ENCODE data around the gene MAEA. TPM values are rescaled to one million over a fixed set of nuclear protein-coding genes. Genes with fewer than 3 reads are reported as not detected.

MAEA gene
- 19.1 and 29.2 TPM in 2 replicates for total RNA-seq (2014; rRNA removed; shearing (Covaris generic); ENCODE audit: low replicate concordance)

GRCh38 chr4:1289207-1290164 is at the start of gene MAEA:
MAEA (plus strand) TSS chr4:1289891; CDS start chr4:1289914, 23 bp downstream.
- in situ Hi-C loops (cut with HindIII; ENCODE audit: low pct_unique_long_range_greater_than_20kb, low sequenced_read_pairs): no loop called here
- DNase-seq (ENCODE audit: low read depth): peak; percentile 94

DNA sequence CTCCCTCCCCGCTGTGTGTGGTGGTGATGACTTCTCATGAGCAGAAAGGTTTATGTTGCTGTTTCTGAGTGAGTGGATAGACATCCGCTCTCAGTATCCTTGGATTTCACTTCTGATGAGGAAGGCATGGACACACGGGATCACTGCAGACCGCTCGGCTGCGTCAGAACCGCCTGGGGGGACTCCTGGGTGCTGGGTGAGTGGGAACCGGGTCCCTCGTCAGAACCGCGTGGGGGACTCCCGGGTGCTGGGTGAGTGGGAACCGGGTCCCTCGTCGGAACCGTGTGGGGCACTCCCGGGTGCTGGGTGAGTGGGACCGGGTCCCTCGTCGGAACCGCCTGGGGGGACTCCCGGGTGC is 49.8 kb upstream of the MAEA start:
- DNase-seq (ENCODE audit: low read depth): no peak
- in situ Hi-C loops (cut with HindIII; ENCODE audit: low pct_unique_long_range_greater_than_20kb, low sequenced_read_pairs): no loop called here

GRCh38 chr4:1240721-1241465 is 48.8 kb upstream of the MAEA start:
- no peak for DNase-seq (ENCODE audit: low read depth)
- in situ Hi-C loops (cut with HindIII; ENCODE audit: low pct_unique_long_range_greater_than_20kb, low sequenced_read_pairs): no loop called here

- no peak for DNase-seq (ENCODE audit: low read depth)
- in situ Hi-C loops (cut with HindIII; ENCODE audit: low pct_unique_long_range_greater_than_20kb, low sequenced_read_pairs): no loop called here
These were observed 48.2 kb upstream of the MAEA start for GRCh38 chr4:1241466-1241935.

GRCh38 chr4:1241936-1242505 is 47.7 kb upstream of the MAEA start:
- in situ Hi-C loops (cut with HindIII; ENCODE audit: low pct_unique_long_range_greater_than_20kb, low sequenced_read_pairs): no loop called here
- no peak for DNase-seq (ENCODE audit: low read depth)

- in situ Hi-C loops (cut with HindIII; ENCODE audit: low pct_unique_long_range_greater_than_20kb, low sequenced_read_pairs): no loop called here
- DNase-seq (ENCODE audit: low read depth): no peak
These were observed 46.9 kb upstream of the MAEA start for GRCh38 chr4:1242506-1243450.

DNA sequence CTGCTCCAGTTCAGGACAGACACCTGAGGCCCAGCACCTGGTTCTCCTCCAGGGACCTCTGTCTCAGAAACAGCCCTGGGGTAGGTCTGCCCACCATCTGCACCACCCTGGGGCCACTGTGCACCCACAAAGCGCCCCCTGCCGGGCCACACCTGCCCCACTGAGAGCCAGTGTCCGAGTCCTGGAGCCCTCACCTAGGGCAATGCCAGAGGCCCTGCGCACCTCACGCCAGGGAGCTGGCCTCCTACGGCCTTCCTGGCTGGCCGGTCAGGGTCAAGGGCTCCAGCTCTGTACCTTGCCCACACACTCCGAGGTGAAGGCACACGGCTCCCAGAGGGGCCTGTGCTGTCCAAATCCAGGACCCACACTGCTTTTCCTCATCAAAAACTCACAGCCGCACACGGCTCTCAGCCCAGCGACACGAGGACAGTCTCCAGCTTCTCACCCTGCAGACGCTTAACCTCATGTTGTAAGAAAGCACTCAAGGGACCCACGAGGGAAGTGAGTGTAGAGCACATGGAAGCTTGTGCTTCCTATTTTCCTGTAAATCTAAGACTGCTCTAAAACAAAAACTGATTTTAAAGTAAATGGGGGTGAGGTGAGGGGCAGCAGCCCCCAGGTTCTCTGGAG is 46.1 kb upstream of the MAEA start:
- no peak for DNase-seq (ENCODE audit: low read depth)
- in situ Hi-C loops (cut with HindIII; ENCODE audit: low pct_unique_long_range_greater_than_20kb, low sequenced_read_pairs): no loop called here

DNA sequence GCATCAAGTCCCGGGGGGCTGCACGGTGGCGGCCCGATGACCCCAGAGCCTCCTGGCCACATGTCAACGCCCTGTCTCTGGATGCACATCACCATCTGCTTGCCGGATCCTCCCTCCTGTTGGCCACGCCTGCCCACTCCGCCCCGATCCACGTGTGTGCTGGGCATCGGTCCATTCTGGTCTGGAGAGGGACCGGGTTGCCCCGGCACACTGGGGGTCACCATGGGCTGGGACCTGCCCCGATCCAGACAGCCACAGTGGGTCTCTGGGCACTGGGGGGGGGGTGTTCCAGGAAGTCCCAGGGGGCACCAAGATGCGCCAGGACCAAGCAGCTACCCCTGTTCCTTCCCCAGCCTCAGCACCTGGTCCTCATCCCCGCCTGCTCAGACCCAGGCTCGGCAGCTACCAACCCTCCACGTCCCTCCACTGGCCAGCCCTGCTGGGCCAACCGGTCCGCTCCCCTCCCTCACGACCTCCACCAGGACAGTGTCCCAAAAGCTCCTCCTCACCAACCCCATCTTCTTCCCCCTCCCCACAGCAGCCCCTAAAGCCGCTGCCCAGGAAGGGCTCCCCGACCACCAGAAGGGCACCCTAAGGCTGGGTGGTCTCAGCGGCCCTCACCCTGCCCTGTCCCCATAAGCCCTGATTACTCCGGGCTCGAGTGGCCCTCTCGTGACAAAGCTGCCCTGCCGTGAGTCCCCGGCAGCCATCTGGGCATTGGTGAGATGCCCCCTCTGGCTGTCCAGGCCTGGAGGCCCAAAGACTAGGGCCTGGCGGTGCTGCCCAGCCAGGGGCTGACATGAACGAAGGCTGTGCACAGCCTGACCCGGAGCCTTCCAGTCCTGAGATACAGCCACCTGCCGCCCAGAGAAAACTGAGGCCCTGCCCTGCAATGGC is 45.4 kb upstream of the MAEA start:
- in situ Hi-C loops (cut with HindIII; ENCODE audit: low pct_unique_long_range_greater_than_20kb, low sequenced_read_pairs): no loop called here
- DNase-seq (ENCODE audit: low read depth): no peak

DNA sequence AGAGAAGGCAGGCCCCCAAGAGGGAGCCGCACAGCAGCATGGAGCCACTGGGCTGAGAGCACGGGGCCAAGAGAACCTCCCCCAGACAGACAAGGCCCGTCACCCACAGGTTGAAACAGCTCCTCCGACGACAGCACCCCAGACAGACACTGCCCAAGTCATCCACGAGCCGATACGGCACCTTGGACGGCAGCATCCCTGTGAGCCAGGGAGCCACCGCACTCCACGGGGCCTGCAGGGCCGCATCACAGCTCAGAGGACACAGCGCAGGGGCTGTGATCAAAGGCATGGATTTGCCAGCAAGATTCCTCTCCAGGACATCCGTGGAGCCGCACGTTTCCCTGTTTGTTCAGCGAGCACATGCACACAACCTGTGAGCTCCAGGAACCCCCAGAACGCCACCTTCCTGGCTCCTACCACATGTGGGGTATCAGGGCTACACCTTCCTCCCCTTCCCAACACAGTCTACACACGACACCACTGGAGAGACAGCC is 44.7 kb upstream of the MAEA start:
- DNase-seq (ENCODE audit: low read depth): no peak
- in situ Hi-C loops (cut with HindIII; ENCODE audit: low pct_unique_long_range_greater_than_20kb, low sequenced_read_pairs): no loop called here

- in situ Hi-C loops (cut with HindIII; ENCODE audit: low pct_unique_long_range_greater_than_20kb, low sequenced_read_pairs): no loop called here
- no peak for DNase-seq (ENCODE audit: low read depth)
These were observed 44.1 kb upstream of the MAEA start for GRCh38 chr4:1245481-1246051.

GRCh38 chr4:1246111-1246881 is 43.4 kb upstream of the MAEA start:
- in situ Hi-C loops (cut with HindIII; ENCODE audit: low pct_unique_long_range_greater_than_20kb, low sequenced_read_pairs): no loop called here
- no peak for DNase-seq (ENCODE audit: low read depth)

DNA sequence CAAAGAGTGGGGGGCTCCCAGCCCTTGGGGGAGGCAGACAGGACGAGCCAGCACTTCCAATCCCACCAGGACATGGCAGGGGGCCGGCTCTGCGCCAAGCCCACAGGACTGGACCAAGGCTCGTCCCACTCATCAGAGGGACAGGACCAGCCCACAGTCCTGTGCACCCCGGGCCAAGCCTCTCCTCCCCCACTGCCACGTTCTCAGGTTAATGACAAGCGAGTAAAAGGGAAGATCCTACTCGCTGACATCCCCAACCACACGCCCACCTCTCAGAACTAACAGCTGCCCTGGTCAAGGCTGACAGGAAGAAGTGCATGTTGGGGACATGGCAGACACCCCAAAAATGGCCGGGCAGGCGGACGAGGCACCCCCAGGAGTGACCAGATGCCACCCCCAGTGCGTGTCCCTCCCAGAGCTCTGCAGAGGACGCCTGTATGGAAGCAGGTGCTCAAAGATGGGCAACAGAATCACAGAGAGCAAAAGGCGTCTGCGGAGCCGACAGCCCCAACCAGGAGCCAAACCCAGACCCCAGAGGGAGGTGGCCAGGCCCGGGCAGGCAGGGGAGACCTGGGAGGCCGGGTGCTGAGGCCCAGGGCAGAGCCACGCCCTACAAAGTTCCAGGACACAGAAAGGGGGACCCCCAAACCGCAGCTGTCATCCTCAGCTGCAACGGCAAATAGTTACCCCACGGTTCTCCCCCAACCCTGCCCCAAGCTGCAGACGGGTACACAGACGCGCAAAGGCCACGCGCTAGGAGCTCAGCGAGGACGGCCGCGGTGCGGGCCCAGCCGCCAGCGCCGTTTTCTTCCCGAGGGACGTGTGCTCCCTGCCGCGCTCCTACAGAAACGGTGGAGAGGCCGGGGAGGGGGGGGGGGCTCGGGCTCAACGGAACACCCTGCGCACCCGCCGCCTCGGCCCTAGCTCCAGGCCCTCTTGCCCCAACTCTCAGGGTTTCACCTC is 42.5 kb upstream of the MAEA start:
- DNase-seq (ENCODE audit: low read depth): no peak
- in situ Hi-C loops (cut with HindIII; ENCODE audit: low pct_unique_long_range_greater_than_20kb, low sequenced_read_pairs): no loop called here

DNA sequence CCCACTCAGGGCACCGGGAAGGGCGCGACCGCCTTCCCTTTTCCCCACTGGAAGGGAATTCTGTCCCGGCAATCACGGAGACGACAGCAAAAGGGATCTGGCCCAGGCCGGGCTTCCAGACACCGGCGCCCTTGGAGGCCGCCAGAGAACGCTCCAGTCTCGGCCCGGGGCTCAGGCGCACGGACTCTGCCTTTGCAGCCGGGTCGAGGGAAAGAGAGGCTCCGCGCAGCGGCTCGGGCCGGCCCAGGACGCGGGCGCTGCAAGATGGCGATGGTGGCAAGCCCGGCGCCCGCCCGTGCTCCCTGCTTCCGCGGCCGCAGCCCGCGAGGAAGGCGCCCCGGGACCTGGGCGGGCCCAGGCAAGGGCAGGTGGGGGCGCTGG is 41.8 kb upstream of the MAEA start:
- in situ Hi-C loops (cut with HindIII; ENCODE audit: low pct_unique_long_range_greater_than_20kb, low sequenced_read_pairs): no loop called here
- no peak for DNase-seq (ENCODE audit: low read depth)

All from Caki2 (cell line).